Esophagus mucosa (tissue), 1 donor: ENCODE measurements around the gene TRIM38. TPM values are rescaled to one million over a fixed set of nuclear protein-coding genes. Genes with fewer than 3 reads are reported as not detected.
A peak's percentile ranks its signal among the peaks of the same experiment; 100 is the strongest.
"Not testable (repeated sequence)": the region's sequence is repeated elsewhere in the genome, so short reads cannot be mapped to it uniquely, and the experiment has no call there.

Experiments used
- ATAC-seq: fragments of 200-7000 bp; cut with Tn5 transposase; one replicate; pipeline ENCODE4 v1.9.1; 2020
- total RNA-seq: library from RNA; stranded (reverse); gene quantifications from one replicate; pipeline ENCODE4 v1.2.4, GENCODE V29; 2023
- donor health status: DM: yes; HTN: yes; CAD: no.

The TRIM38 gene, protein sequence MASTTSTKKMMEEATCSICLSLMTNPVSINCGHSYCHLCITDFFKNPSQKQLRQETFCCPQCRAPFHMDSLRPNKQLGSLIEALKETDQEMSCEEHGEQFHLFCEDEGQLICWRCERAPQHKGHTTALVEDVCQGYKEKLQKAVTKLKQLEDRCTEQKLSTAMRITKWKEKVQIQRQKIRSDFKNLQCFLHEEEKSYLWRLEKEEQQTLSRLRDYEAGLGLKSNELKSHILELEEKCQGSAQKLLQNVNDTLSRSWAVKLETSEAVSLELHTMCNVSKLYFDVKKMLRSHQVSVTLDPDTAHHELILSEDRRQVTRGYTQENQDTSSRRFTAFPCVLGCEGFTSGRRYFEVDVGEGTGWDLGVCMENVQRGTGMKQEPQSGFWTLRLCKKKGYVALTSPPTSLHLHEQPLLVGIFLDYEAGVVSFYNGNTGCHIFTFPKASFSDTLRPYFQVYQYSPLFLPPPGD
- 7.2 TPM for total RNA-seq

DNA sequence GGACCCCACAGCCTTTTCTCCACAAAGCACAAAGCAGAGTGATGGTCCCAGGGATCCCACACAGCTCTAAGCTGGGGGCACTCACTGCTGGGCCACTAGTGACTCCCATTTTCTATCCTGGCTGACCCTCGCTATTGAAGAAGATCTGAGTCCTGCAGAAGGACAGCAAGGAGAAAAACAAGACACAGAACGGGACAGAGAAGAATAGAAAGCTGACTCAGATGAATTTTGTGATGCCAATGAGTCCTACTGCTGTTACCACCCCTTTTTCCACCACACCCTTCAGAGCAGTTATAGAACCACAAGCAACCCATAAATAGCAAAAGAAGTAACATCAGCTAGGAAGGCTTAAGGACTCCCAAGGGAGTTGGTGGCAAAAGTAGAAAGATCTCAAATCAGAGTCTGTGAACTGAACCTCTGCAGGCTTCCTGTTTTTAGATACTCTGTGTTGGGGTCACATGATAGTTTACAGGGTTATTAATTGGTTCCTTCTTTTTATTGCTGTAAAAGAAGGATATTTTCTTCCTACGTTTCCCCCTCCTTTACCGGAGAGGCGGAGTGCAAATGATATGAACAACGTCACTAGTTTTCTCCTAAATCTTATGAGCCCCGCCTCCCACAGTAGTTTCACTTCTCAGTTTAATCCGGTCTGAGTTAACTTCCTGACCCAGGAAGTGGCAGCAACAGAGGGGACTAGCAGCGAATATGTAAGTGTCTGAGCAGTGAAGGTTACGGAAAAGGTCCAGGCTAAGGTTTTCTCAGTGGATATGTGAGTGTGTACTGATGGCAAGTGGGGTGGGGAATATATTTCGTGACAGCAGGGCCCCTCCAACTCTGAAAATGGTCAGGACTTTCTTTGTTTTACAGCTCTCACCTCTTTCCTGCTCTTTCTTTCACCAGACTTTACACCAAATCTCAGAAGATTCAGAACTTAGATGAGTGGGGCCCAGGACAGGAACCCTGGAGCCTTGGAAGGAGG lies at the start of gene TRIM38:
TRIM38 (plus strand) TSS at position 654 of the 979 bp plus-strand sequence. CDS start 3,721 bp downstream, outside the sequence.
- peak; percentile 86 for ATAC-seq

DNA sequence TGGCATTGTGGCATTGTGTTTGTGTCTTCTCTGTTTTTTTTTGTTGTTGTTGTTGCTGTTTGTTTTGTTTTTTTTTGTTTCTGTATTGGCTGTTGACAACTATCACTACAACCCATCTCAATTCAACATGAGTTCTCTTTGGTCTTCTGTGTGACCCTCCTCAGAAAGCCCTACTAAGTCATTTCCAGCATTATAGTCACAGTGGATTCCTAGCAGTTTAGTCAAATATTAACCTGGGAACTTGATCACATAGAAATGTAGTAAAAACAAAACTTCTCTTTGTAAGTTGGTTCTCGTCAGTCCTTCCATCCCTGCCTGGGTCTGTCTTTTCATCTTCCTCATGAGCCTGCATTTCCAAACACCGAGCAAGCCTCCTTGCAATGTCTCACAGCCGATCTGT lies 48.9 kb upstream of the TRIM38 start:
- no peak for ATAC-seq

DNA sequence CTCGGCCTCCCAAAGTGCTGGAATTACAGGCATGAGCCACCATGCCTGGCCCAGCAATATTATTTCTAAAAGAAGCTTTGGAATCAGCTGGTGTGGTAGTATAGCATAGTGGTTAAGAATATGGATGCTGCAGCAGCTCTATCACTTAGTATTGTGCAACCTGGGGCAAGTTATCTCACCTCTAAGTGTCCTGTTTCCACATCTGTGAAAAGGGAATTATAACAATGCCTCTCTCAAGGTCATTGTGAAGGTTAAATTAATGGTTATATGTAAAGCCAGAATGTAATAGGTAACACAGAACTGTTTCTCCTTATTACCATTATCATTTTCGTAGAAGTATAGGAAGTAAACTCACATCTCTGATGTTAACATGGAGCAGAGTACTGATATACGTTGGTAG lies 46.3 kb upstream of the TRIM38 start:
- ATAC-seq = no peak

DNA sequence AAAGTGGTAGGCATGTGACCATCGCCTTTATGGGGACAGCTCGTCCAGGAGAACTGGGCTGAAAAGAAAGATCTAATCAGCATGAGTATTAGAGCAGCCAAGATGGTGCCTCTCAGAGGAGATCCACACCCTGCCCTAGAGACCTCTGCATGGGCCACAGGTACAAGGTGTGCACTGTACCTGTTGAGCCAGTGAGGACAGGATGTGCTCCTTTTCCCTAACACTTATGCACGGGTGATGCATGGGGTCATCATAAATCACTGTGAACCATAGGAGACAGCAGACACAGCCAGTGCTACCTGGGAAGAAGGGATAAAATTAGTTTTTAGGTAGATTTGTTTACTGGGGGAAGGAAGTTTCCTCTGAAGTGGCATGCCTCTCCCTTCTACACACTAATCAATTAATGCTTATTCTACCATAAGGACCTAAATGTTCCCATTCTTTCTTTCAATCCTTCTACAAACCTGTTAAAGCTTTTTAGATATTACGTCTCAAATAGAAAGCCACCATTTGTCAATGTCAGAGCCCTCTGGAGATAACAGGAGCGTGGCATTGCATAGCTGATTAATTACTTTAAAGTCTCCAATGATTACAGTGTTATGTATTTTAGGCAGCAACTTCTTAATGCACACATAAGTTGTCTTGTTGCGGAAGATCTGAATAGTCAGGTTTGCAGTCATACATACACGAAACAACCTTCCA lies 45.7 kb upstream of the TRIM38 start:
- no peak for ATAC-seq

DNA sequence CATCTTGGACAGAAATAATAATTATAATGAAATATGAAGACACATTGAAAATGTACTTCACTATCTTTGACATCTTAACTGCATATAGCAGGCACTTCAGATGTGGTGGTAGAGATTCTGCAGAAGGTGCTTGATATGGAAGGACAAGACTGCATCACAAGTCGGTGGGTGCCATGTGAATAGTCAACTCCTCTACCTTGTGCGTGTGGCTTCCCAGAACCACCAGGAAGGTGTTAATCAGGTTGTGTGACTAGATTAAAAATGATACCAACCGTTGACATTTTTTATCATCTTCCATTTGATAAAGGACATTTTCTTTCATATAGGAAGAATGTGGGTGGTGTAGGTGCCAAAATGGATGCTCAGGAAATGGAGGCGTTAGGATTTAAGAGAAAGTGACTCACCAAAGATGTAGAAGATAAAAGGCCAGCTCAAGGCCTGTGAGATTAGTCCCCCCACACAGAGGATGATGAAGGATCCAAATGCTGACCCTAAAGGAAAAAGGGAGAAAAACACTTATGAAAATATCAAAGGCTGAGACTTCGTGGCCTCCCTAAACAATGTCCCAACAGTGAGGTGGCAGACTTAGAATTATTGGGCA lies 44.4 kb upstream of the TRIM38 start:
- no peak for ATAC-seq

DNA sequence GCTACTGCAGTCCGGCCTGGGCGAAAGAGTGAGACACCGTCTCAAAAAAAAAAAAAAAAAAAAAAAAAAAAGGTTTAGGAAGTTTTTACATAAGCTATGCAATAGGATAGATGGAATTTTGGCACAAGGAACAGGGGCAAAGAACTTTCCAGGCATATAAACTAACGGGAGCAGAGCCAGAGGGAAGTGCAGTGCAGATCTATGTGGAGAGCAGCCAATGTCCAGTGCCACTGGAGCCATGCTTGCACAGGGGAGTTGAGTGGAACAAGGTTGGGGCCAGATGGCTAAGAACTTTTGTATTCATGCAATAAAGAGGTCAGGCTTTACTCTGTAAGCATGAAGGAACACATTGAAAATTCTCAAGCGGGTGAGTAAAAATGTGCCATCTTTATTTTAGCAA lies 42.9 kb upstream of the TRIM38 start:
- no peak for ATAC-seq

DNA sequence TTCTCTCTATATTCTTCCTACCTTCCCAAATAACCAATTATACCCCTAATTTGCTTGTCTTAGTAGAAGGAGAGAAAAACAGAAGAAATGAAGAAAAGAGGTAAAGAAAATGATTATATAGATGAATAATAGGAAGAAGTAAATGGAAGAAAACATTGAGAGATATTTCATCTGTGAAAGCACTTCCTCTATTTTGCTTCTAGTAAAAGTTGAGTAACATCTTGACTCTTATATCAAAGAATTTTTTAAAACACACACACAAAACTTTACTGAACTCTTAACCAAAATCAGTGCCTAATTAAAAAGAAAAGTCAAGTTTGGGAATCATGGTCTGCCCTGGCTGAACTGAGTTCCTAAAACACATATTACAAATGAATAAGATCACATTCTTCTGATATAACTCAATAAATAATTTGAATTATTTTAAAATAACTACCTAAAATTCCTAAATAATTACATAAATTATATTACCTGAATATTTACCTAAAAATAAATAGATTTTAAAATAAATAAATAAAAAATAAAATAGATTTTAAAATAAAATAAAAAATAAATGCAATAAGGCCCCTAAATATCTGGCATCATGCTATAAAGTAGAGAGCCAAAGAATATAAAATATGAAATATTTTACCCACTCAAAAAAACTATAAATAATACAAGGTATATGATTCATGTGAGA lies 40.9 kb upstream of the TRIM38 start:
- no peak for ATAC-seq

DNA sequence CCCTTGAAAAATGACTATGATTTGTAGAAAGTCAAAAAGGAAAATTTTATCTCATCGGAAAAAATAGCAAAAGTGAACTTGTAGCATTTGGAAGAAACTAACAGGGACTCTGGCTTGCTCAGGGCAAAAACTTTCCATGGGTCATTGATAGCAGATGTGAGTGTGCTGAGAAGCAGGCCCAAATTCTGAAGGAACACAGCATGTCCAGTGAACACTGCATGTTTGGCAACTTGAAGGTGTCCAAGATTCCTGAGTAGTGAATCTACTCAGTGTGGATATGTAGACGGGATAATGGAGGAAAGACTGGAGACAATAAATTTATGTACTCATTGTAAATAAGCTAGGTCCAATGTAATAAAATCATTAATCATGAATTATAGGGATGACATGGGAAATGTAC lies 40.3 kb upstream of the TRIM38 start:
- ATAC-seq = no peak

DNA sequence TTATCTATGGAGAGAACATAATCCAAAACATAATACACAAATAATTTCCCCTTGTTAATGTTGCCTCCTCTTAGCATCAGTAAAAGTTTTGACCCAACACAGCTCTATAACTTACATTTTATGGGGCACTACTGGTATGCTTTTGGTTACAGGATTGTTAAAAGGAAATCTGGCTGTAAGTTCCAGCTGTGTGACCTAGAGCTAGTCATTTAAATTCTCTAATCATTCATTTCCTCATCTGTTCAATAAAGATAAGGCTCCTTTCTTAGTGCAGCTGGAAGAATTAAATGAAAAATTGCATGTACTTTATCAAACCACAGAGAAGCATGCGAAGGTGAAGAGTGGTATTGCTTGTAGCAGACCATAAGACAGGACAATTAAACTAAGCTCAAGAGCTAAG lies 36.7 kb upstream of the TRIM38 start:
- no peak for ATAC-seq

DNA sequence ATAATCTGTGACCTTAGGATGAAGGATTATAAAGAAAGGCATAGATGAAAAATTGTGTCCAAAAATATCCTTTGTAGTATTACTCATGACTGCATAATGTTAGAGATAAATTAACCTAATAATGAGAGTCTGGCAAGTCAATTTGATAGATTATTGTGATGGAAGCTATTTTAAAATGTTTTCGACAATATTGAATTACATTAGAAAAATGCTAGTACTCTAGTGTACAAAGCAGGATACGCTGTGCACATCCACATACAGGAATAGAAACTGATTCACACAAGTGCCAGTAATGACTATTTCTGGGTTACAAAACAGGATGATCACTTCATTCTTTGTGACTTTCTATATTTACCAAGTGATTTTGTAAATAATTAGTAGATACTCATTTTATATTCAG lies 35.4 kb upstream of the TRIM38 start:
- ATAC-seq = no peak

DNA sequence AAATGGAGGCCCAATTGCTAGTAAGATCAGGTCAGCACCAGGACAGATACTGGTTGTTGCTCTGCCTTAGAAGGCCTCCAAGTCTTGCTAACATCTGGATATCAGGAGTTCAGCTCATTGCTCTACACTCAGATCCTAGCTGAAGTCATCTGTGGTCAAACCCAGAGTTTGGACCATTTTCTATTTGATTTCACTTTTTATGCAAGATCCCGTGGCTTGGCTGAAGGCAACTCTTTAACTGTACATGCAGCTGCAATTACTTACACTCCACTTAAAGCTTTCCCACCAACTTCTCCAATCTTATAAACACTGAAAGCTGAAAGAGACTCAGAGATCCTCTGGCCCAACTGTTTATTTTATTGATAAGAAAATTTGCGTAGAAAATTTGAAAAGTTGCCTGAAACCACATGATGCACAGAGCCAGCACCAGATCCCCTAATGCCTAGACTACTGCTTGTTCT lies 34.8 kb upstream of the TRIM38 start:
- ATAC-seq = no peak

DNA sequence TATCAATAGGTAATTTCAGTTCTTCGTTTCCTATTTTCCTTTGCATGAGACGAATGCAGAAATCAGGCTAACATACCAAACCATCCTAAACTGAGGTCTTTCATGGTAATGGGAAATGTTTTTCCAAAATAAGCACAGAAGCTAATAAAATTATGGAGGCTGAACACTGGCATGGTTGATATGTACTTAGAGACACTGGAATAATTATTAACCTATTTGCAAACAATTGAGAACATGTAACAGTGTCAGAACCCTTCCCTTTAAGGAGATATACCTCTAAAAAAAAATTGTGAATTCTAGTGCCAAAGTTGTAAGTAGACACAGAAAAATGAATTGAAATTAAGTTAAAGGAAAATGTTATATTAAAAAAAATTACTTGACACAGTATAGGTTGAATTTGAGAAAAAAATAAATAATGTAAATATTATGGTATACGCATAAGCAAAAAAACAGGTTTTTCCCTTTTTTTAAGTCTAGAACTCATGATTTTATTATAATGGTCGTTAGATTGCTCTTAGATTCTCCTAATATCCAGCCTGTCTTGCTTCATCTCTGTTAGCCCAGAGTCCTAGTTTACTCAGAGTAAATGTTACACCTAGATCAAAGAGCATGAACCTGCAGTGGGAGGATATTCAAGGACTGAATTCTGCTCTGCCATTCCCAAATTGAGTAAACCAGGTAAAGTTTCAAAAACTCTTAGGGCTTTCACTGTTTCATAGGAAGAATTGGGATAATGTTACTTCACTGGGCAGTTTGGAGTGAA lies 33.9 kb upstream of the TRIM38 start:
- no peak for ATAC-seq

DNA sequence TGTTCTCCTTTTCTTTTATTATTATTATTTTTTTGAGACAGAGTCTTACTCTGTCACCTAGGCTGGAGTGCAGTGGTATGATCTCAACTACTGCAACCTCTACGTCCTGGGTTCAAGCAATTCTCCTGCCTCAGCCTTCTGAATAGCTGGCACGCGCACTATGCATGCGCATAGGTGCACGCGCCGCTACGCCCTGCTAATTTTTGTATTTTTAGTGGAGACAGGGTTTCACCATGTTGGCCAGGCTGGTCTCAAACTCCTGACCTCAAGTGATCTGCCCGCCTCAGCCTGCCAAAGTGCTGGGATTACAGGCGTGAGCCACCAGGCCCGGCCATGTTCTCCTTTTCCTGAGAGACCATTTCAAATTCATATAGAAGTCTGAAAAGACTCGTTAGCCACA lies 32.8 kb upstream of the TRIM38 start:
- not testable (repeated sequence) for ATAC-seq

DNA sequence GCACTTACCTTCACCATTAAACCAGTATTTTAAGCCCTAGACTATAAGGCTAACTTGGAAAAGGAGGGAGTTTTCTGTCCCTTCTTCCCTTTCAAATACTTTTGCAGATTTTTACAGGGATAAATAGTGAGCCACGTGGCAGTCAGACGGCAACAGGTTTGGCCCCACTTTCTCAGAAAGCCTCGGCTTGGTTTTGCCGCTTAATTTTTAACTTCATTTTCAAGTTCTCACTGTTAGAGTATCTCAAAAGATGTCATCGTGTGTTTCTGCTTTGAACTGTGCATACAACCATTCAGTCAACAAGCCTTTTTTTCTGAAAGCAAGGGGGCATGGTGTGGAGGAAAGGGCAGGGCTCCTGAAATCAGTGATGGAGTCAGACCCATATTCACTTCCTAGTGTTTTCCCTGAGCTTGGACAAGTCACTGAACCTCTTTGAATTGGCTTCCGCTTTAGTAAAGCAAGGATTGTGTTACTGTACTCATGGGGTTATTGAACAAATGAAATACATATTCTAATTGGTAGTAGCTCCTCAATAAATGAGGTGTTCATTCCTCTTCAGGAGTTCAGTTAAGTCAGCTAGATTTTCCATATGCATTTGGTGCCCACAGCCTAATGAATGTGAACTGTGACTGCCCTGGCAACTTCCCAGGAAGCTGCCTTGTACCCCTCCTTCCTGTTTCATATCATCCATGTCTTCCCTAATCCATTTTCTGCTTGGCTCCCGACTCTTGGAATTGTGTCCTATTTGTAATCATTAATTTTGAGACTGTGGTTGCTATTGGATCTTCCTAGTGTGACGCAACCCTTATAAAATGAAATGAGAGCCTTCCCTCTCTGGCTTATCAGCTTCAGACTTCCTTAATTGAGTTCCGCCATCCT lies 31.8 kb upstream of the TRIM38 start, which contains the start of gene SLC17A2:
SLC17A2 (minus strand) TSS at position 160 of the 879 bp plus-strand sequence. CDS start 4,895 bp downstream, outside the sequence.
- no peak for ATAC-seq

DNA sequence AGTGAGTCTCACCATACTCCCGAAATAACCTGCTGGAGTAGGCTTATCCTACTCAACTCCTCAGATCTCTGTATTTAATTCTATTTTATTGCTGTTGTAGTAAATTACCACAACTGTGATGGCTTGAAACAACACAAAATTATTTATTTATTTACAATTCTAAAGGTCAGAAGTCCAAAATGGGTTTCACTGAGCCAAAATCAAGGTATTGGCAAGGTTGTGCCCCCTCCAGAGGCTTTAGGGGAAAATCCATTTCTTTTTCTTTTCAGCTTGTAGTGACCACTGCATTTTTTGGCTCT lies 31.2 kb upstream of the TRIM38 start:
- ATAC-seq = no peak

DNA sequence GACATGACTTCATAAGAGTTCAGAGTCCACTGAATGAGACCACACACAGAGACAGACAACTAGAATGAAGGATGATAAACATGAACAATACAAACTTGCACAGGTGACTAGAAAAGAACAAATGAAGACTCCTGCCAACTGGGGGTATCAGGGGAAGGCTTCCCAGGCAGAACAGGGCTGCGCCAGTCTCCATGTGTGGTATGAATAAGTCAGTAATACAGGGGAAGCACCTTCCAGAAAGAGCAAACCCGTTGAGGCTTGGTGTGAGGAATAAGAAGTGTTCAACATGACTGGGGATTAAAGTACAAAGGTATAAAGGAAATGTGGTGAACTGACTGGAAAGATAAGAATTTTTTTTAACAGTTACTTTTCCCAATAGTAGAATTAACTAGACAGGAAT lies 28.4 kb upstream of the TRIM38 start:
- no peak for ATAC-seq

DNA sequence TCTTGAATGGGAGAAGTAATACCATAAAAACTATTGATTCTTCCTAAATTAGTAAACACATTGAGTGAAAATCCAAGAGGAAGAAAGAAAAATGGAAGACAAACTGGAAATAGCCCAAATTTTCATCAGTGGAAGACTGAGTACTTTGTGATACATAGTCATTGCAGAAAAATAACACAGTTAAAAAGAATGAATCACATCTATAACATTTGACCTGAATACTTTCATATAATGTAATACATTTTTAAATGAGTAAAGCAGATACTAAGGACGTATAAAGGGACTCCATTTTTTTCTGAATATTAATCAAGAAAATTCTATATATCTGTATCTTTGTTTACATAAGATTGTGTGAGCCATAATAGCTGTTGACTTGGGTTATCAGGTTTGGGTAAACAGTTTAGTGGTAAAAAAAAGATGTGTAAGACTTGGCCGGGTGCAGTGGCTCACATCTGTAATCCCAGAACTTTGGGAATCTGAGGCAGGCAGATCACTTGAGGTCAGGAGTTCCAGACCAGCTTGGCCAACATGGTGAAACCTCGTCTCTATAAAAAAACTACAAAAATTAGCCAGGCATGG lies 27.8 kb upstream of the TRIM38 start:
- no peak for ATAC-seq

DNA sequence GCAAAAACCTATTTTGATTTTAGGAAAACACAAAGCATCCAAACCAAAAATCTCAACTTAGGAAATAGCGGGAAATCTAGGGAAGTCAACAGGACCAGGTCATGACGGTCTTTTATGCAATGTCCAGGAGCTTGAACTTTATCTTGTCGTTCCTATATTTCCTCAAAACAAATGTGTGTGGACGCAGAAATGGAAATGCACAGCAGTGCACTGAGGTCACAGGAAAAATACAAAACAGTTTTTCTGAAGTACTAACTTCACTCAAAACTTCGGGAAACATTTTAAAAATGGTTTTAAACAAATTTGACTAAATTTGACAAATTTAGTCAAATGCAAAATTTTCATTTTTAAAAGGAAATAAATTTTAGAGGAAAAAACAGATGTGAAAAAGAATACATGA lies 26.6 kb upstream of the TRIM38 start:
- ATAC-seq = no peak

DNA sequence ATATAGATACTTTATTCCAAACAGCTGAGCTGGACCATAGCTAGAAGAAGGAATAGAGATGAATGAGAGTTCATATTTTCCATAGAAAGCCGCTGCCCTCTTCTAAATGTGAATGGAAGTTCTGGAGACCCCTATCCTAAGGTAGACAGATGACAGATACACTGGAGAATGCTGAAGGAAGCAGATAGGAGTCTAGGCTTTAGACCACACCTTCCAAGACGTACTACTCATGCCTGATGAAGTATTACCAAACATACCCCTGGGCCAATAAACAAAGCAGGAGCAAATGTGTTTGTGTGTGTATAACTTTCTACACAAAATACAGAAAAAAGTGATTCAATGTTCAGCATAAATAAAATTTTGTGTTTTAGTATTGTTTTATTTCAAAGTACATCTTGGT lies 23.0 kb upstream of the TRIM38 start:
- no peak for ATAC-seq
